Aorta (tissue), 5 donors: Measurements from ENCODE around the gene NHLRC4. TPM values are rescaled to one million over a fixed set of nuclear protein-coding genes. Genes with fewer than 3 reads are reported as not detected.

Experiments used
- ATAC-seq: fragments of 200-7000 bp; cut with Tn5 transposase; one replicate; pipeline ENCODE4 v1.9.1; 2022; ENCODE audit warnings: moderate library complexity; ENCODE audit not compliant: low FRiP score
- DNase-seq, 2 donors: peaks; one replicate each; pipeline ENCODE4 v3.0.0-alpha.2; 2020
- H3K27ac ChIP-seq, 2 donors: one replicate each; pipeline ENCODE4 v1.5.1; 2013; ENCODE audit warnings: low read length in 2 of 2, mild to moderate bottlenecking in 2 of 2, moderate library complexity in 2 of 2, control low read depth in 1 of 2, inconsistent platforms in 1 of 2, low read depth in 1 of 2
- H3K27me3 ChIP-seq, 2 donors: one replicate each; pipeline ENCODE4 v1.6.1; 2013; ENCODE audit warnings: control low read depth in 1 of 2, low read length in 1 of 2, mild to moderate bottlenecking in 1 of 2, moderate library complexity in 1 of 2; ENCODE audit not compliant: insufficient read depth in 2 of 2, control insufficient read depth in 1 of 2
- H3K36me3 ChIP-seq, 2 donors: one replicate each; pipeline ENCODE4 v1.6.1; 2013; ENCODE audit warnings: control low read depth in 1 of 2, low read length in 1 of 2, mild to moderate bottlenecking in 1 of 2; ENCODE audit not compliant: insufficient read depth in 2 of 2, control insufficient read depth in 1 of 2
- H3K4me1 ChIP-seq, 2 donors: one replicate each; pipeline ENCODE4 v1.6.1; 2013; ENCODE audit warnings: low read length in 2 of 2, control low read depth in 1 of 2, mild to moderate bottlenecking in 1 of 2, moderate library complexity in 1 of 2; ENCODE audit not compliant: insufficient read depth in 2 of 2, control insufficient read depth in 1 of 2
- H3K4me3 ChIP-seq, 2 donors: one replicate each; pipeline ENCODE4 v1.5.1; 2013; ENCODE audit warnings: low read length in 2 of 2, control low read depth in 1 of 2, mild to moderate bottlenecking in 1 of 2
- H3K9me3 ChIP-seq: one replicate; pipeline ENCODE4 v1.6.1; 2013; ENCODE audit warnings: mild to moderate bottlenecking, low read length; ENCODE audit not compliant: control insufficient read depth
- WGBS, 2 donors: extraction: QIAGEN DNeasy Blood & Tissue Kit; methylation state at CpG; one replicate each; pipeline ENCODE4 v1.1.7; 2013; 5-methylcytosine and 5-hydroxymethylcytosine counted together
- intact Hi-C, 2 donors: fragments of 100-400 bp; cut with DNase I; formaldehyde crosslinking; loops; one replicate each; pipeline versions ENCODE4 v1.14.2 to v1.15.0; 2022
- polyA plus RNA-seq, 2 donors: library from polyadenylated mRNA; stranded (reverse); fragments of 200-250 nt; gene quantifications; one replicate each; pipeline ENCODE4 v1.2.3, GENCODE V29; 2013
- total RNA-seq, 2 donors: library from RNA; stranded (reverse); fragmentation: NEBNext Ultra II Directional; extraction: Animal tissue kit (Norgen Biotek cat#: 25700); gene quantifications; one replicate each; pipeline ENCODE4 v1.2.1, GENCODE V29; 2021
- donor health status: healthy with polysubstance abuse.
- donor health status: Bipolar disorder and iron deficiency.
- donor health status: DM: no; HTN: no; CAD: no.
- donor health status: DM: no; HTN: no; CAD: no.
- donor health status: DM: yes; HTN: yes; CAD: no.

NHLRC4 gene
- total and polyA plus RNA-seq, 4 donors = 0.25 to 2.6 (median 1.3) TPM

DNA sequence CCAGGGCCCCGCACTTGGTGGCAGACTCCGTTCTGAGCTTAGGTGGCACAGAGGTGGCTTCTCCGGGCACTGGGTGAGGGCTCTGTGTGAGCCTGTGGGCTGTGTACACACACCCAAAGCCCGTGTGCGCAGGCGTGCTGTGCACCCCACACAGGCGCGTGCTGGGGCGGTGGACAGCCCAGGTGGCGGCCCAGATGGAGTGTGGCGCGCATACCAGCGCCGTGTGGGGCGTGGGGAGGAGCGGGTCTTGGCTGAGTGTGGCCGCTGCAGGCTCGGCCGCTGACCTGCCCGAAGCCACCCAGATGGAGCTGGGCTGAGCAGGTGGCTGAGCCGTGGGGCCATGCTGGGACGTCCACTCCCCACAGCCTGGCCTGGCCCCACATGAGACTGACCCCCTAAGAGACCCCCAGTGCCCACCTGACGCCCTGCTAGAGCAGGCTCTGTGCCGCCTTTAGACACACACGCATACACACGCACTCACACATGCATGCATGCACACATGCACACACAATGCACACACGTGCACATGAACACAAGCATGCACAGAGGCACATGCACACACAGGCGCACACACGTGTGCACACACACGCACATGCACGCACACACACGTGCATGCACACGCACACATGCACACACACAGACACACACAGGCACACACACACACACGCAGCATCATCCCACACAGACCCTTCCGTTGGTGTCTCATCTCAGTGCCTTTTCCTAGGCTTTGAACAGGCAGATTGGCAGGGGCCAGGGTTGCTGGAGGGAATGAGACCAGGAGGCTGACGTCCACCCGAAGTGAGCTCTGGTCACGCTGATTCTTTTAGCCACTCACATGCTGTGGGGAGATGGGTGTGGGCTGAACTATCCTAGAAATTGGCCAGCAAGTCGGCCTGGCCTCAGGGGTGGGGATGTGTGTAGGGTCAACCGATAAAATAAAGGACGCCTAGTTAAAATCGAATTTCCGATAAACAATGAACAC lies 4.6 kb upstream of the NHLRC4 start:
- intact Hi-C loops = no loop called here
- no peak overlapping the region for H3K27ac ChIP-seq
- H3K9me3 ChIP-seq = no peaks in the 10 kb centered on the region
- ATAC-seq (no peak), DNase-seq (no peak)
- no peaks in the 10 kb centered on the region for H3K36me3 ChIP-seq
- no peak overlapping the region for H3K4me3 ChIP-seq
- H3K27me3 ChIP-seq = no peaks in the 10 kb centered on the region
- H3K4me1 ChIP-seq = no peaks in the 10 kb centered on the region
- 88% methylated on average over 43 of the region's 43 CpGs for WGBS, 2 donors

DNA sequence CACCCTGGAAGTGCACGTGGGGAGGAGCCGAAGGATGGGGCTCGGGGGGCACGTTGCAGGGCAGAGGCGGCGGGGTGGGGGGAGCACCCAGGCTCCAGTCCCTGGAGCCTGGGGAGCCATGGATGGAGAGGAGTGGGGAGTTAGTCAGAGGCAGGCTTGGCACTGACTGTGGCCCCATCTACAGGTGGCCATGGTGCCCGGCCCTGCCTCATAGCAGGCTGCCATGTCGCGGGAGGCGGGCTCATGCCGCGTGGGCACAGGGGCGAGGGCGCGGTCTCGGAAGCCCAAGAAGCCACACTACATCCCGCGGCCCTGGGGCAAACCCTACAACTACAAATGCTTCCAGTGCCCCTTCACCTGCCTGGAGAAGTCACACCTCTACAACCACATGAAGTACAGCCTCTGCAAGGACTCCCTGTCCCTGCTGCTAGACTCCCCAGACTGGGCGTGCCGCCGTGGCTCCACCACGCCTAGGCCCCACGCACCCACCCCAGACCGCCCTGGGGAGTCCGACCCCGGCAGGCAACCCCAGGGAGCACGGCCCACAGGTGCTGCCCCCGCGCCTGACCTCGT lies 3.6 kb upstream of the NHLRC4 start:
- H3K36me3 ChIP-seq = no peaks in the 10 kb centered on the region
- ATAC-seq (no peak), DNase-seq (no peak)
- WGBS, 2 donors = 88 to 91% methylated on average over 30 of the region's 30 CpGs
- no peak overlapping the region for H3K4me3 ChIP-seq
- no peaks in the 10 kb centered on the region for H3K4me1 ChIP-seq
- H3K27me3 ChIP-seq = no peaks in the 10 kb centered on the region
- H3K27ac ChIP-seq = no peak overlapping the region
- H3K9me3 ChIP-seq = no peaks in the 10 kb centered on the region
- intact Hi-C loops = no loop called here

DNA sequence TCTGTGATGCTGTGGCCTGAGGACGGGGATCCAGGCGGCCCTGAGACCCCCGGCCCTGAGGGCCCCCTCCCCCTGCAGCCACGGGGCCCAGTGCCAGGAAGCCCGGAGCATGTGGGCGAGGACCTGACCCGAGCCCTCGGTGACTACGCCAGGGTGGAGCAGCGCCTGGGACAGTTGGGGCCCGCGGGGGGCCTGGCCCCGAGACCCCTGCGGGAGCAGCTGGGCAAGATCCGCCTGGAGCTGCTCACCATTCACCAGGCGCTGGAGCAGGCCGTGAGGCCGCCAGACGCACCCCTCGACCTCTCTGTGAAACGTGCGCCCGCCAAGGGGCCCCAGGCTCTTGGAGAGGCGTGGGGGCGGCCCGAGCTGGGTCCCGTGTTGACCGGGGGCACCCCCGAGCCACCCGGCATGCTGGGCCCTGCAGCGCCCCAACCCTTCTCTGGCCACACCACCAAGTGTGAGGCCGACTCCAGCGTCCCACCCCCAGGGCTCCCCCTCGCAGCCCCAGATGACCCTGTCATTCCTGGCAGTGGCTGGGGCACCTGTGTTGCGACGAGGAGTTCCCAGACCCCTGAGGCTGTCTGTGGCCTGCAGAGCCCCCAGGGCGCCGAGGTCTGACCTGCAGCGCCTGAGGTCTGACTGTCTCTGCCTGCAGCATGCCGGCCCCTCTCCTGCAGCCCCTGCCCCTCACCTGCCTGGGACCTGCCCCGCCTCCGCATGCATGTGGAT lies 2.0 kb upstream of the NHLRC4 start:
- H3K27ac ChIP-seq = no peak overlapping the region
- 90 to 92% methylated on average over 42 of the region's 42 CpGs for WGBS, 2 donors

DNA sequence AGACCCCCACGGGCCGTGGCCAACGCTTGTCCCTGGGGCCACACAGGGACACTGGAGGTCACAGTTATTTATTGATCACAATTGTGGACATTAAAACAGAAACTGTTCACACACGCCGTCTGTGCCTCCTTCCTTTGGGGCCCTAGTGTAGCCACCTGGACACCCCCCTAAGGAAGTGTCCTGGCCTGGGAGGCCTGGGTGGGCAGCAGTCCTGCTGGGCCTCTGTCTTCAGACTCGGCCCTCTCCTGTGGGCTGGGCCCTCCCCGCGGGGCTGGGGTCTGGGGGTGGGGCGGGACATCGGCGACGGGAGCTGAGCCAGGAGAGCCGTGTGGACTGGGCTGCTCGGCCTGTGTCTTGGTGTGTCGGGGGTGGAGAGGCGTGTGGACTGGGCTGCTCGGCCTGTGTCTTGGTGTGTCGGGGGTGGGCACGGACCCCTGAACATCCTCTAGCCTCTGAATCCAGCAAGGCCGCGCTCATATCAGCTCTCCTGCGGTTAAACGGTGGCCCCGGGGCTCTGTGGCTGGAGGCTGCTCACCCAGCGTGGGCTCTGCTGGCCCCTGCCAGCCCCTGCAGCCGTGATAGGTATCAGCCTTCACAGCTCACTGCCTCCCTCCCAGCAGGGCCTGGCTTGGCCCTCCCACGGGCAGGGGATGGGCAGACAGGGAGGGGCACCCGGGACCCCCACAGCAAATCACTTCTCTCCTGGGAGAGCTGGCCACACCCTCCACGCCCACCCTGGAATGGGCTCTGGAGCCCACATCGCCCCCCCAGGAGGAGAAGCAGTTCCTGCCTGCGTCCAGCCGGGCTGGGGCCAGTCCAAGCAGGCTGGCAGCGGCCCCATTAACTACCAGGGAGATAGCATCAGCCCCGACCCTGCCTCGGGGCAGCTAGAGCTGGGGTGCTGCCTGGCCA lies 1.1 kb upstream of the NHLRC4 start:
- no peak overlapping the region for H3K4me3 ChIP-seq
- H3K27me3 ChIP-seq = no peaks in the 10 kb centered on the region
- DNase-seq (no peak), ATAC-seq (no peak)
- no peaks in the 10 kb centered on the region for H3K9me3 ChIP-seq
- no peaks in the 10 kb centered on the region for H3K36me3 ChIP-seq
- intact Hi-C loops = no loop called here
- no peak overlapping the region for H3K27ac ChIP-seq
- H3K4me1 ChIP-seq = no peaks in the 10 kb centered on the region
- 24 to 25% methylated on average over 30 to 35 of the region's 35 CpGs for WGBS, 2 donors

More for the DNA sequence above, 2.0 kb upstream of the NHLRC4 start:
- no peaks in the 10 kb centered on the region for H3K9me3 ChIP-seq
- H3K4me1 ChIP-seq = no peaks in the 10 kb centered on the region
- no peaks in the 10 kb centered on the region for H3K27me3 ChIP-seq
- no peak for ATAC-seq
- DNase-seq = no peak
- intact Hi-C loops = no loop called here
- H3K36me3 ChIP-seq = no peaks in the 10 kb centered on the region
- H3K4me3 ChIP-seq = no peak overlapping the region

DNA sequence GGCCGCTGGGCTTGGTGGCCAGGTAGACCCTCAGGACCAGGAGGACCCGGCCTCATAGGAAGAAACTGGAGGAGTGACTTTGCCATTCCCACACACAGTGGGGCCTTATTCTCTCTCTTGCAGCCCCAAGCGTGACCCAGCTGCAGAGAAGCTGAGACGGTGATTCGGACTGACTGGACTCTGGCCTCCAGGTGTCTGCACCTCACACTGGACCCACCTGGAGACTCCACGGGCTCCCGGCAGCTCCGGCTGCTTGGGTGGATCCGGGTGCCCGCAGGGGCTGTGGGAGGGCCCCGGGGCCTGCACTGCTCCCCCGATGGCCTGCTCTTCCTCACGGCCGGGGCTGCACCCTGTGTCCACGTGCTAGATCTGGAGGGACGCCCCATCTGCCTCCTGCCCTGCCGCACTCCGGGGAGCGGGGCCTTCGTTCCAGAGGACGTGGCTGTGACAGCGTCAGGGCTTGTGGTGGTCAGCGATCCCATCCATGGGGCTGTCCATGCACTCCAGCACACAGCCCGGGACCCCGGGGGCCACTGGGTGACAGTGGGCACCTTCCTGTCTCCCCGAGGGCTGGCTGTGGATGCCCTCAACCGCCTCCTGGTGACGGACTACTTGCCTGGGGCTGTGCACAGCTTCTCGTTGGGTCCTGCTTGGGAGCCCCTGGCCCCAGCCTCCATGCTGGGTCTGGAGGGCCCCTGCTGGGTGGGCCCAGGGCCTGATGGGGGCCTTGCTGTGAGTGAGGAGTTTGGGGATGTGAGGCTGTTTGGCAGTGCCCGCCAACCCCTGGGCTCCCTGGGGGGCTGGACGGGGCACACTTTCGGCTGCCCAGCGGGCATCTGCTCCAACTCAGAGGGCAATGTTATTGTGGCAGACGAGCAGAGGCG lies 810 bp downstream of the NHLRC4 start:
- intact Hi-C loops = no loop called here
- WGBS, 2 donors = 90 to 92% methylated on average over 35 of the region's 35 CpGs
- no peaks in the 10 kb centered on the region for H3K4me1 ChIP-seq

DNA sequence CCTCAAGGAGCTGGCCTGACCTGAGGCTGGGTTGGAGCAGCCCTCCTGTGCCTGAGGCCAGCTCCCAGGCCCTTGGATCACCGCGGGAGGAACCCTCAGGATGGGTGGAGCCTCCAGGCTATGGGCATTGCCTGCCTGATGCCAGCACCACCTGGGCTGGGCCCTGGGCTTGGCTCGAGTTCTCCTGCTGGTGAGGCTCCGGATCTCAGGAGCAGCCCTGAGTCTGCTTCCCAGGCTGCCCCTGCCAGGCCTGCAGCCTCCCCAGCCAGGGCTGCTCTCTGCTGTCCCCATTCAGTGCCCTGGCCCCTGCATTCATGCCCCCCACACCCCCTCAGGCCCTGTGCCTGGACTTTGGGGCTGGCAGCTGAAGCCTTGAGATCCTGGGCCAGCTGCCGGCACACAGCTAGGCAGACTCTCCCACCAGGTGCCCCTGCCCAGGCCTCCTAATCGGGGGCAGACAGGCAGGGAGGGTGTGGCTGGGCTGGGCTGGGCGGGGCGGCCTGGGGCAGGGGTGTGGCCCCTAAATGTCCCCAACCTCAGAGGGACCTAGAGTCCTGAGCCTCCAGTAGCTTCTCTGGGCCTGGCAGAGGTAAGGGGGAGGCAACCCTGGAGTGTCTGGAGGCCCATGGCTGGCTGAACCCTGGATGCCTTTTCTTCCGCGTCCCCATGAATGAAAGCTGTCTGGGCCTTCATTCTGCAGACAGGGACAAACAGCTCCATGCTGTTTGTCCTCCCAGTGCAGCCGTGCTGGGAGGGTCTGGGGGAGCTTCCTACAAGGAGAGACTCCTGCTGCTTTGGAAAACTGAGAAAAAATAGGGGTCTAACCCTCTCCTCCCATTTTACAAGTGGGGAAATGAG lies 1.8 kb downstream of the NHLRC4 start:
- intact Hi-C loops = no loop called here
- Histone ChIP-seq H3K27me3 (no peaks in the 10 kb centered on the region), H3K9me3 (no peaks in the 10 kb centered on the region), H3K36me3 (no peaks in the 10 kb centered on the region), H3K27ac (peak overlapping the region in 1 of 2 donors; percentile 46), H3K4me3 (no peak overlapping the region), H3K4me1 (no peaks in the 10 kb centered on the region)
- 76% methylated on average over 10 to 11 of the region's 11 CpGs for WGBS, 2 donors
- ATAC-seq = no peak
- DNase-seq = no peak

More for the DNA sequence above, 810 bp downstream of the NHLRC4 start:
- Histone ChIP-seq H3K27me3 (no peaks in the 10 kb centered on the region), H3K4me3 (no peak overlapping the region), H3K36me3 (no peaks in the 10 kb centered on the region), H3K9me3 (no peaks in the 10 kb centered on the region), H3K27ac (no peak overlapping the region)
- DNase-seq (no peak), ATAC-seq (no peak)
